ENCODE measurements around the gene ACSM2B.
"Not testable (repeated sequence)": the region's sequence is repeated elsewhere in the genome, so short reads cannot be mapped to it uniquely, and the experiment has no call there.

Gene ACSM2B

DNA sequence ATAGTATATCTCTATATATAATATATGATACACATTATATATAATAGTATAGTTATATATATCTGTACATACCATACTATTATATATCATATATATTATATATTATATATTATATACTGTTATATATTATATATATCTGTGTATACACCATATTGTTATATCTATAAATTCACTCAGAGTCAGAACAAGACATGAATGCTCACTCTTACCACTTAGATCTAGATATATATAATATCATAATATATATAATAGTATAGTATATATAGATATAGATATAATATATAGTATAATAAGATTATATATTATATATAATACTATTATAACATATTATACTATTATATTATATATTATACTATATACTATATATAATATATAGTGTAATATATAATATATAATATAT is 9.3 kb downstream of the ACSM2B start:
- Histone ChIP-seq H3F3A (ENCODE audit: insufficient read depth) (no peaks in the 10 kb centered on the region), H3K9me2 (replicated peaks; ENCODE audit: insufficient read depth, low read length) (no peaks in the 10 kb centered on the region), H2AFZ (ENCODE audit: low read depth, low read length, severe bottlenecking) (no peak overlapping the region), H4K20me1 (ENCODE audit: low read depth, low read length) (no peaks in the 10 kb centered on the region), H3K36me3 (ENCODE audit: low read length) (no peaks in the 10 kb centered on the region), H3K27ac (ENCODE audit: low read depth, low read length) (no peak overlapping the region), H3K4me2 (ENCODE audit: low read depth, low read length, poor library complexity, severe bottlenecking) (no peak overlapping the region), H3K27me3 (ENCODE audit: low read length) (no peaks in the 10 kb centered on the region), H3K9ac (ENCODE audit: low read length) (no peak overlapping the region), H3K4me3 (ENCODE audit: insufficient read depth, low read length, poor library complexity, severe bottlenecking) (no peak overlapping the region), H3K9me3 (ENCODE audit: insufficient read depth, low read length) (no peaks in the 10 kb centered on the region), H3K79me2 (ENCODE audit: insufficient read depth, low read length) (no peaks in the 10 kb centered on the region)
- TF ChIP-seq, protein P1, sequence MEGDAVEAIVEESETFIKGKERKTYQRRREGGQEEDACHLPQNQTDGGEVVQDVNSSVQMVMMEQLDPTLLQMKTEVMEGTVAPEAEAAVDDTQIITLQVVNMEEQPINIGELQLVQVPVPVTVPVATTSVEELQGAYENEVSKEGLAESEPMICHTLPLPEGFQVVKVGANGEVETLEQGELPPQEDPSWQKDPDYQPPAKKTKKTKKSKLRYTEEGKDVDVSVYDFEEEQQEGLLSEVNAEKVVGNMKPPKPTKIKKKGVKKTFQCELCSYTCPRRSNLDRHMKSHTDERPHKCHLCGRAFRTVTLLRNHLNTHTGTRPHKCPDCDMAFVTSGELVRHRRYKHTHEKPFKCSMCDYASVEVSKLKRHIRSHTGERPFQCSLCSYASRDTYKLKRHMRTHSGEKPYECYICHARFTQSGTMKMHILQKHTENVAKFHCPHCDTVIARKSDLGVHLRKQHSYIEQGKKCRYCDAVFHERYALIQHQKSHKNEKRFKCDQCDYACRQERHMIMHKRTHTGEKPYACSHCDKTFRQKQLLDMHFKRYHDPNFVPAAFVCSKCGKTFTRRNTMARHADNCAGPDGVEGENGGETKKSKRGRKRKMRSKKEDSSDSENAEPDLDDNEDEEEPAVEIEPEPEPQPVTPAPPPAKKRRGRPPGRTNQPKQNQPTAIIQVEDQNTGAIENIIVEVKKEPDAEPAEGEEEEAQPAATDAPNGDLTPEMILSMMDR (IDR thresholded peaks at IDR 0.05; ENCODE audit: insufficient read depth, low read length, poor library complexity, severe bottlenecking), result no peak
- no peak for TF ChIP-seq EZH2phosphoT487 (conservative IDR thresholded peaks at IDR 0.05; ENCODE audit: low read length)

DNA sequence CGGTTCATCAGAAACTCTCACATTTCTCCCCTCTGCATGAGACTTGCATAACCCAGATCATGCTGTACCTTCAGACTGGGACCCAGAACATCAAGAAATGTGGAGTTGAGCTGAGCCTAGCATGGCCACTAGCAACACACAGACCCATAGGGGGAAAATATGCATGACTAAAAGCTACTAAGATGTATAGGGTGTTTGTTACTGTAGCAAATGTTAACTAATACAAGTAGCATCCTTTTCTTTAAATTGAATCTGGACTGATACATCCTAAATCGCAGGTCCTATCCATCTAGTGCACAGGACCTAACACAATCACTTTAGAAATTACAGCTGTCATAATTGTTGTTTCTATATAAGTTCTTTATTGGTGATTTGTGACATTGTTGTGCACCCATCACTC is 10.8 kb downstream of the ACSM2B start:
- not testable (repeated sequence) for H4K20me1 ChIP-seq (ENCODE audit: low read depth, low read length); H2AFZ ChIP-seq (ENCODE audit: low read depth, low read length, severe bottlenecking); H3K79me2 ChIP-seq (ENCODE audit: insufficient read depth, low read length); H3K9me2 ChIP-seq (replicated peaks; ENCODE audit: insufficient read depth, low read length); H3K4me2 ChIP-seq (ENCODE audit: low read depth, low read length, poor library complexity, severe bottlenecking); H3K9ac ChIP-seq (ENCODE audit: low read length); H3K9me3 ChIP-seq (ENCODE audit: insufficient read depth, low read length); H3K36me3 ChIP-seq (ENCODE audit: low read length); H3K27me3 ChIP-seq (ENCODE audit: low read length); H3K4me3 ChIP-seq (ENCODE audit: insufficient read depth, low read length, poor library complexity, severe bottlenecking); H3K27ac ChIP-seq (ENCODE audit: low read depth, low read length); H3F3A ChIP-seq (ENCODE audit: insufficient read depth)

DNA sequence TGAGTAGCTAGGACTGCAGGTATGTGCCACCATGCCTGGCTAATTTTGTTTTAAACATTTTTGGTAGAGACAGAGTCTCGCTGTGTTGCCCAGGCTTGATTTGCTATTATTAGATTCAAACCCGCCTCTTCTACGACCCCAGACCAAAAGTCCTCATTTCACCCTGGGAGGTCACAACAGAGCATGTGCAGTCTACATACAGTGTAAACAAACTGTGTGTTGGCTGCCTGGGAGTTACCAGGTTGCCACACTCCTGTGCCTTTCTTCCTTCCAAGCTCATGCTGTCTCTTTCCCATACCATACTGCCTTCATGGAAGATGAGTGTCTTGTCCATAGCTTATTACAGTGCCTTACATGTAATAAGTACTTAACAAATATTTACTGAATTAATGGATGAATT is 11.9 kb downstream of the ACSM2B start:
- H3K36me3 ChIP-seq (ENCODE audit: low read length); H3K4me3 ChIP-seq (ENCODE audit: insufficient read depth, low read length, poor library complexity, severe bottlenecking); H3K27ac ChIP-seq (ENCODE audit: low read depth, low read length); H3K9me2 ChIP-seq (replicated peaks; ENCODE audit: insufficient read depth, low read length); H3K9ac ChIP-seq (ENCODE audit: low read length); H3K4me2 ChIP-seq (ENCODE audit: low read depth, low read length, poor library complexity, severe bottlenecking); H3K27me3 ChIP-seq (ENCODE audit: low read length); H3K79me2 ChIP-seq (ENCODE audit: insufficient read depth, low read length); H3K9me3 ChIP-seq (ENCODE audit: insufficient read depth, low read length); H3F3A ChIP-seq (ENCODE audit: insufficient read depth); H2AFZ ChIP-seq (ENCODE audit: low read depth, low read length, severe bottlenecking); H4K20me1 ChIP-seq (ENCODE audit: low read depth, low read length): not testable (repeated sequence)

DNA sequence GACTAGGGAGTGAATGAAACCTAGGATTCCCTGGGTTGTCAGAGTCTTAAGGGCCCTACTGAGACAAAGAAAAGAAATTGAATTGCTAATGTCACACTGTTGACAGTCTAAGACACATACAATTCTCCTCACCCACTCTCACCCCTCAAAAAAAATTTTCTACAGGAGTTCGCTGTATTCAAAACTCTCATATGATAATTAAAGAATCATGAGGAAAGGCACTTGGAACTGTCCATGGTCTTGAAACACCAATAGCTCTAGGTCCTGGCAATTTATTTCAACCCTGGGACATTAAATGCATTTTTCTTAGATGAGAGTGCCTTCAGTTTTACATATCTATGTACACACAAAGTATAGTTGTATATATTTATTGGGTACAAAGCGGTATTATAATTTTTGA is 20.5 kb downstream of the ACSM2B start:
- H3K9ac ChIP-seq (ENCODE audit: low read length); H3K4me2 ChIP-seq (ENCODE audit: low read depth, low read length, poor library complexity, severe bottlenecking); H3K36me3 ChIP-seq (ENCODE audit: low read length); H3K27me3 ChIP-seq (ENCODE audit: low read length); H2AFZ ChIP-seq (ENCODE audit: low read depth, low read length, severe bottlenecking); H3K9me3 ChIP-seq (ENCODE audit: insufficient read depth, low read length); H4K20me1 ChIP-seq (ENCODE audit: low read depth, low read length); H3F3A ChIP-seq (ENCODE audit: insufficient read depth); H3K79me2 ChIP-seq (ENCODE audit: insufficient read depth, low read length); H3K4me3 ChIP-seq (ENCODE audit: insufficient read depth, low read length, poor library complexity, severe bottlenecking); H3K27ac ChIP-seq (ENCODE audit: low read depth, low read length); H3K9me2 ChIP-seq (replicated peaks; ENCODE audit: insufficient read depth, low read length): not testable (repeated sequence)

DNA sequence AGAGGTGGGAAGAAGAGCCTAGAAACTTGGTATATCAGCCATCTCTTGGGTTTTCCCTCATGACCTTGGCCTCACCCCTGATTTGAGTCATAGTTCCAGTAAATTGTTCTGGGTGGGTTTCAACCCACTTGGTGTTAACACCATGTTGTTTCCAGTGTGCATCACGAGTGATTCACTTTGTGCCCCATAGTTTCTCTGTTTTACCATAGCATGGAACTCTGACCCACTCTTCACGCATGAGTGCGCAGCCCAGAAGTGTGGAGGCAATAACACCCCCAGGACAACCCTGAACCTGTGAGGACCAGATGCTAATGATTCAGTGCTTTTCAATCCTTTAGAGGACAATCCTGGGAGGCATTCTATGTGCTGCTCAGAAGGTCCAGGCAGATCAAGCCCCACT is 21.5 kb downstream of the ACSM2B start:
- not testable (repeated sequence) for H2AFZ ChIP-seq (ENCODE audit: low read depth, low read length, severe bottlenecking); H3K9me3 ChIP-seq (ENCODE audit: insufficient read depth, low read length); H3K27ac ChIP-seq (ENCODE audit: low read depth, low read length); H3K27me3 ChIP-seq (ENCODE audit: low read length); H3F3A ChIP-seq (ENCODE audit: insufficient read depth); H3K36me3 ChIP-seq (ENCODE audit: low read length); H3K79me2 ChIP-seq (ENCODE audit: insufficient read depth, low read length); H4K20me1 ChIP-seq (ENCODE audit: low read depth, low read length); H3K4me3 ChIP-seq (ENCODE audit: insufficient read depth, low read length, poor library complexity, severe bottlenecking); H3K9ac ChIP-seq (ENCODE audit: low read length); H3K4me2 ChIP-seq (ENCODE audit: low read depth, low read length, poor library complexity, severe bottlenecking); H3K9me2 ChIP-seq (replicated peaks; ENCODE audit: insufficient read depth, low read length)

DNA sequence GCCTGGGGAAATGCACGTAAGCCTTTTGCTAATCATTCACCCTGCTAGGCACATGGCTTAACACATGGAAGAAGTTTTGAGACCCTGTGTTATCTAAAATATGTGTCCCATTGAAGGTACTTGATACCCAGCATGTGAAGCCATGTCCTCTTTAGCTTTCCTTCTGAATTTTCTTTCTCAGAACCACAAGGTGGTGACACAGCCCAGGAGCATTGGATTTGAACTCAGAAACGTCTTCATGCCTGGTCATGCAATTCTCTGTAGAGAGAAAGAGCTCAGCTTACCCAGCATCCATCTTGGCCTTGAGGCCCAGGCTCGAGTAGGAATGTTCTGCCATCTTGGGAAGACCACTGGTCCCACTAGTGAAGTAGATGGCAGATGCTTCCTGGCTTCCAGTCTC is 22.7 kb downstream of the ACSM2B start:
- not testable (repeated sequence) for H3K9me3 ChIP-seq (ENCODE audit: insufficient read depth, low read length); H3K27me3 ChIP-seq (ENCODE audit: low read length); H4K20me1 ChIP-seq (ENCODE audit: low read depth, low read length); H2AFZ ChIP-seq (ENCODE audit: low read depth, low read length, severe bottlenecking); H3K79me2 ChIP-seq (ENCODE audit: insufficient read depth, low read length); H3K9ac ChIP-seq (ENCODE audit: low read length); H3K36me3 ChIP-seq (ENCODE audit: low read length); H3K4me3 ChIP-seq (ENCODE audit: insufficient read depth, low read length, poor library complexity, severe bottlenecking); H3K9me2 ChIP-seq (replicated peaks; ENCODE audit: insufficient read depth, low read length); H3K27ac ChIP-seq (ENCODE audit: low read depth, low read length); H3F3A ChIP-seq (ENCODE audit: insufficient read depth); H3K4me2 ChIP-seq (ENCODE audit: low read depth, low read length, poor library complexity, severe bottlenecking)

DNA sequence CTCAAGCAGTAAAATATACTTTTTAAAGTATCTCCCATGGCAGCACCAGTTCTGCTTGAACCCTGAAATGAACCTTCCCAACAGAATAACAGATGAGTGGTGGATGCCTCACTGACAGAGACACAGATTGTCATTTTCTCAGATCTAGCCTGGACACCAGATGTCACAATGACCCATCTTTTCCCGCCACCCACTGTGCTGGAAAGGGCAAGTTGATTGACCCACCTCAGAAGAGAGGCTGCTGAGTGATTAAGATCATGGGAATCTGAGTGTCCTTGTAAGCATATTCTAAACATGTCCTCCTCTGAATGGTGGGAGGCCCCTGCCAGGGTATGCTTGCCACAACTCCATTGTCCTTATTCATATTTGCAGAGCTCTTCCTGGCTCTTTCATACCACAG is 29.2 kb downstream of the ACSM2B start:
- not testable (repeated sequence) for H4K20me1 ChIP-seq (ENCODE audit: low read depth, low read length); H3K9me2 ChIP-seq (replicated peaks; ENCODE audit: insufficient read depth, low read length); H3K9me3 ChIP-seq (ENCODE audit: insufficient read depth, low read length); H2AFZ ChIP-seq (ENCODE audit: low read depth, low read length, severe bottlenecking); H3K9ac ChIP-seq (ENCODE audit: low read length); H3K27ac ChIP-seq (ENCODE audit: low read depth, low read length); H3K36me3 ChIP-seq (ENCODE audit: low read length); H3K4me2 ChIP-seq (ENCODE audit: low read depth, low read length, poor library complexity, severe bottlenecking); H3K79me2 ChIP-seq (ENCODE audit: insufficient read depth, low read length); H3F3A ChIP-seq (ENCODE audit: insufficient read depth); H3K27me3 ChIP-seq (ENCODE audit: low read length); H3K4me3 ChIP-seq (ENCODE audit: insufficient read depth, low read length, poor library complexity, severe bottlenecking)

Data from SU-DHL-6 (cell line).